ENCODE data around the gene RPS6KA6.

- TF ChIP-seq, protein P1, sequence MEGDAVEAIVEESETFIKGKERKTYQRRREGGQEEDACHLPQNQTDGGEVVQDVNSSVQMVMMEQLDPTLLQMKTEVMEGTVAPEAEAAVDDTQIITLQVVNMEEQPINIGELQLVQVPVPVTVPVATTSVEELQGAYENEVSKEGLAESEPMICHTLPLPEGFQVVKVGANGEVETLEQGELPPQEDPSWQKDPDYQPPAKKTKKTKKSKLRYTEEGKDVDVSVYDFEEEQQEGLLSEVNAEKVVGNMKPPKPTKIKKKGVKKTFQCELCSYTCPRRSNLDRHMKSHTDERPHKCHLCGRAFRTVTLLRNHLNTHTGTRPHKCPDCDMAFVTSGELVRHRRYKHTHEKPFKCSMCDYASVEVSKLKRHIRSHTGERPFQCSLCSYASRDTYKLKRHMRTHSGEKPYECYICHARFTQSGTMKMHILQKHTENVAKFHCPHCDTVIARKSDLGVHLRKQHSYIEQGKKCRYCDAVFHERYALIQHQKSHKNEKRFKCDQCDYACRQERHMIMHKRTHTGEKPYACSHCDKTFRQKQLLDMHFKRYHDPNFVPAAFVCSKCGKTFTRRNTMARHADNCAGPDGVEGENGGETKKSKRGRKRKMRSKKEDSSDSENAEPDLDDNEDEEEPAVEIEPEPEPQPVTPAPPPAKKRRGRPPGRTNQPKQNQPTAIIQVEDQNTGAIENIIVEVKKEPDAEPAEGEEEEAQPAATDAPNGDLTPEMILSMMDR (IDR thresholded peaks at IDR 0.05): no peak
- TF ChIP-seq EZH2 (IDR thresholded peaks at IDR 0.05; ENCODE audit: borderline replicate concordance, insufficient read depth, low read depth, low read length, poor library complexity, severe bottlenecking): no peak
Measured at GRCh38 chrX:84218726-84219125, 30.7 kb upstream of the RPS6KA6 start.

All from B cell (primary cell).